T-cell (primary cell): ENCODE results near the gene SLC25A45. TPM values are rescaled to one million over a fixed set of nuclear protein-coding genes. Genes with fewer than 3 reads are reported as not detected.

Experiments used
- ATAC-seq, 4 experiments: fragments of 200-7000 bp in 3 of 4; fragments of 150-1000 bp in 1 of 4; cut with Tn5 transposase; replicated peaks in 1 of 4; 1 replicate in 3 of 4; 2 replicates in 1 of 4; pipeline ENCODE4 v1.10.0; 2021; ENCODE audit warnings: moderate library complexity in 3 of 4, mild to moderate bottlenecking in 2 of 4, moderate number of reproducible peaks in 1 of 4
- CTCF ChIA-PET, 2 donors: fragments of 300-600 bp; sonication (Branson Sonifier 250); formaldehyde crosslinking; loops; one replicate each; lab custom pipeline; 2022; ENCODE audit warnings: antibody characterized with exemption in 2 of 2; lab: Charles Lee
- POLR2A ChIA-PET, 2 donors: fragments of 300-600 bp; sonication (Branson Sonifier 250); formaldehyde crosslinking; loops; one replicate each; lab custom pipeline; 2022; ENCODE audit warnings: antibody characterized with exemption in 2 of 2; lab: Charles Lee
- DNase-seq, 35 experiments: peaks; one replicate each; pipeline versions ENCODE4 v3.0.0 to v3.0.0-alpha.2; 2013 to 2023
- H3K27ac ChIP-seq: one replicate; pipeline ENCODE4 v1.5.1; 2013; ENCODE audit warnings: low read length
- H3K27me3 ChIP-seq, 2 experiments: replicated peaks in 1 of 2; 1 replicate in 1 of 2; 2 replicates in 1 of 2; pipeline versions ENCODE4 v1.6.1 to v1.7.0; 2013; ENCODE audit warnings: low read length in 1 of 2, mixed read lengths in 1 of 2; ENCODE audit not compliant: control insufficient read depth in 2 of 2, insufficient read depth in 2 of 2; ENCODE audit errors: extremely low read depth in 1 of 2
- H3K36me3 ChIP-seq, 2 donors: 1 replicate in 1 of 2; 2 replicates in 1 of 2; pipeline versions ENCODE4 v1.6.1 to v1.7.0; 2013; ENCODE audit warnings: low read length in 1 of 2; ENCODE audit not compliant: control insufficient read depth in 2 of 2, insufficient read depth in 1 of 2; ENCODE audit errors: extremely low read depth in 1 of 2
- H3K4me1 ChIP-seq, 2 experiments: 1 replicate in 1 of 2; 2 replicates in 1 of 2; pipeline versions ENCODE4 v1.6.1 to v1.7.0; 2013; ENCODE audit warnings: low read length in 2 of 2, mixed read lengths in 1 of 2; ENCODE audit not compliant: insufficient read depth in 2 of 2, control insufficient read depth in 1 of 2; ENCODE audit errors: extremely low read depth in 1 of 2
- H3K4me3 ChIP-seq, 2 donors: 1 replicate in 1 of 2; 2 replicates in 1 of 2; pipeline versions ENCODE4 v1.5.1 to v1.7.0; 2013; ENCODE audit warnings: mild to moderate bottlenecking in 2 of 2, low read length in 1 of 2, moderate library complexity in 1 of 2; ENCODE audit not compliant: control insufficient read depth in 1 of 2; ENCODE audit errors: extremely low read depth in 1 of 2
- H3K9me3 ChIP-seq: 2 replicates; pipeline ENCODE4 v1.7.0; 2013
- H3K27ac Mint-ChIP-seq, 2 donors: one replicate each; pipeline ENCODE4 v1.8.0; 2020 to 2021; ENCODE audit warnings: mild to moderate bottlenecking in 2 of 2, mixed read lengths in 2 of 2
- H3K27me3 Mint-ChIP-seq, 2 donors: one replicate each; pipeline ENCODE4 v1.8.0; 2021 to 2022; ENCODE audit warnings: mixed read lengths in 2 of 2
- H3K36me3 Mint-ChIP-seq: one replicate; pipeline ENCODE4 v1.8.0; 2021; ENCODE audit warnings: mixed read lengths
- H3K4me1 Mint-ChIP-seq, 3 donors: one replicate each; pipeline ENCODE4 v1.8.0; 2020 to 2022; ENCODE audit warnings: mixed read lengths in 3 of 3, mild to moderate bottlenecking in 1 of 3
- H3K4me3 Mint-ChIP-seq, 3 donors: one replicate each; pipeline ENCODE4 v1.8.0; 2020 to 2022; ENCODE audit warnings: mild to moderate bottlenecking in 3 of 3, mixed read lengths in 3 of 3, moderate library complexity in 3 of 3
- H3K9me3 Mint-ChIP-seq, 3 donors: one replicate each; pipeline ENCODE4 v1.8.0; 2020 to 2022; ENCODE audit warnings: mixed read lengths in 3 of 3
- WGBS: methylation state at CpG from one replicate; pipeline ENCODE4 v1.1.5; 2013; ENCODE audit warnings: missing lambda C conversion rate; ENCODE audit not compliant: insufficient coverage; 5-methylcytosine and 5-hydroxymethylcytosine counted together
- total RNA-seq, 35 experiments: library from RNA in 6 of 35; stranded (reverse) in 6 of 35; fragments of 120-200 nt in 1 of 35; gene quantifications; one replicate each; pipeline versions ENCODE4 v1.2.1 to v1.2.4 and lab custom pipeline; 2013 to 2026

SLC25A45 gene
- total RNA-seq, 5 donors from 2014 or later (not counting 1 experiment from before 2014, with no cell fraction given): 18.7 to 72.2 (median 22.6) TPM

DNA sequence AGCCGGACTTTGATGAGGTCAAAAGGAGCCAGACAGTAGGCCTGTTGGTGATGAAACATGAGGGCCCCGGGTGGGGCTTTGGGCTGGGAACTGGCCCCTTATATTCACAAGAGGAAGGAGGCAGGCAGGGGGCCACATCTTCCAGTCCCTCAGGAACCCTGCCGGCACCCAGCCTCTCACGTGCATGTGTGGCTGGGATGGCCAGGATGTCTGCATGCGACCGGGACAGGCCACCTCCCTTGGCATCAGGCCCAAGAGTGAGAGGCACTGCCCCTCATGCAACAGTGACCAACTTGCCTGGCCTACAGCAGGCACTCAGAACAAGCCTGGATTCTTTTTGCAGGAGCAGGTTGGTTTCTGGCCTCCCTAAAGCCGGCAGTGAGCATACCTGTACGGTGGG lies 5.4 kb downstream of the SLC25A45 start:
- no peak for ATAC-seq
- H3K36me3 Mint-ChIP-seq: no peaks in the 10 kb centered on the region
- ChIA-PET POLR2A (no interaction called here), CTCF (no interaction called here)
- Histone ChIP-seq H3K27me3 (no peaks in the 10 kb centered on the region), H3K27ac (no peak overlapping the region), H3K4me1 (peaks cover 0 to 18% of the 10 kb centered on the region in 2 experiments), H3K36me3 (peaks cover 7 to 10% of the 10 kb centered on the region in 2 donors), H3K4me3 (no peak overlapping the region), H3K9me3 (no peaks in the 10 kb centered on the region)
- 93% methylated on average over 6 of the region's 8 CpGs for WGBS
- H3K4me1 Mint-ChIP-seq: peaks cover 9 to 17% (median 12%) of the 10 kb centered on the region in 3 donors
- H3K9me3 Mint-ChIP-seq: no peaks in the 10 kb centered on the region
- no peaks in the 10 kb centered on the region for H3K27me3 Mint-ChIP-seq
- no peak for DNase-seq
- H3K4me3 Mint-ChIP-seq: no peak overlapping the region
- peak overlapping the region in 1 of 2 donors; percentile 71 for H3K27ac Mint-ChIP-seq

GRCh38 chr11:65376138-65376713 lies 6.2 kb downstream of the SLC25A45 start:
- Histone ChIP-seq H3K27me3 (no peaks in the 10 kb centered on the region), H3K27ac (no peak overlapping the region), H3K4me1 (peaks cover 0 to 10% of the 10 kb centered on the region in 2 experiments), H3K36me3 (peaks cover 7 to 10% of the 10 kb centered on the region in 2 donors), H3K9me3 (no peaks in the 10 kb centered on the region), H3K4me3 (no peak overlapping the region)
- peaks cover 4 to 10% (median 6%) of the 10 kb centered on the region in 3 donors for H3K4me1 Mint-ChIP-seq
- H3K9me3 Mint-ChIP-seq: no peaks in the 10 kb centered on the region
- POLR2A ChIA-PET: no interaction called here
- H3K27me3 Mint-ChIP-seq: no peaks in the 10 kb centered on the region
- ATAC-seq: no peak
- H3K4me3 Mint-ChIP-seq: no peak overlapping the region
- WGBS: 94% methylated on average over 15 of the region's 16 CpGs
- H3K36me3 Mint-ChIP-seq: no peaks in the 10 kb centered on the region
- no peak overlapping the region for H3K27ac Mint-ChIP-seq
- no peak for DNase-seq
- CTCF ChIA-PET: interaction anchor here (0.7 to 1.0 kb wide), 2 partner anchors 13 to 172 kb away, joined by 4 read pairs; no protein-coding TSS in a partner anchor

DNA sequence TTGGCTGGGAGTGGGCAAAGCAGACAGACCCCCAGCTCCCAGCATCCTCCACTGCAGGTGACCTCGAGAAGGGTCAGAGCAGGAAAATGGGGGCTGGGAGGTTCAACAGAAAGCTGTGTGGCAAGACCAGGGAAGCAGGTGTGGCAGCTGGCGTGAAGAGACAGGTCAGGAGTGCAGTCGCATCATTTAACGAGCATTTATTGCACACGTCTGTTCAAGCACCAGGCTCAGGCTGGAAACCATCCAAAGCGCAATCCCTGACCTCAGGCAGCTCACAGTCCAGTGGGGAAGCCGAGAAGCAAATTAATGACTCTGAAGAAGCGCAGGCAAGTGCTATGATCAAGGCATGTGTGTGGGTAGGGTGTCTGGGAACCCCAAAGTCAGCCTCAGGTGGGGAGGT lies 7.4 kb downstream of the SLC25A45 start:
- H3K9me3 Mint-ChIP-seq: no peaks in the 10 kb centered on the region
- Histone ChIP-seq H3K4me3 (no peak overlapping the region), H3K36me3 (peaks cover 7% of the 10 kb centered on the region in 2 donors), H3K27me3 (no peaks in the 10 kb centered on the region), H3K9me3 (no peaks in the 10 kb centered on the region), H3K4me1 (no peaks in the 10 kb centered on the region), H3K27ac (no peak overlapping the region)
- no peak overlapping the region for H3K4me3 Mint-ChIP-seq
- no peak for ATAC-seq
- no peaks in the 10 kb centered on the region for H3K36me3 Mint-ChIP-seq
- WGBS: 96% methylated on average over 5 of the region's 8 CpGs
- ChIA-PET CTCF (interaction anchor here in 1 of 2 donors (0.6 kb wide), 1 partner anchor 192 kb away, joined by 3 read pairs; no protein-coding TSS in a partner anchor), POLR2A (no interaction called here)
- DNase-seq: no peak
- no peak overlapping the region for H3K27ac Mint-ChIP-seq
- no peaks in the 10 kb centered on the region for H3K27me3 Mint-ChIP-seq
- peaks cover under 1 to 6% (median 1%) of the 10 kb centered on the region in 3 donors for H3K4me1 Mint-ChIP-seq

DNA sequence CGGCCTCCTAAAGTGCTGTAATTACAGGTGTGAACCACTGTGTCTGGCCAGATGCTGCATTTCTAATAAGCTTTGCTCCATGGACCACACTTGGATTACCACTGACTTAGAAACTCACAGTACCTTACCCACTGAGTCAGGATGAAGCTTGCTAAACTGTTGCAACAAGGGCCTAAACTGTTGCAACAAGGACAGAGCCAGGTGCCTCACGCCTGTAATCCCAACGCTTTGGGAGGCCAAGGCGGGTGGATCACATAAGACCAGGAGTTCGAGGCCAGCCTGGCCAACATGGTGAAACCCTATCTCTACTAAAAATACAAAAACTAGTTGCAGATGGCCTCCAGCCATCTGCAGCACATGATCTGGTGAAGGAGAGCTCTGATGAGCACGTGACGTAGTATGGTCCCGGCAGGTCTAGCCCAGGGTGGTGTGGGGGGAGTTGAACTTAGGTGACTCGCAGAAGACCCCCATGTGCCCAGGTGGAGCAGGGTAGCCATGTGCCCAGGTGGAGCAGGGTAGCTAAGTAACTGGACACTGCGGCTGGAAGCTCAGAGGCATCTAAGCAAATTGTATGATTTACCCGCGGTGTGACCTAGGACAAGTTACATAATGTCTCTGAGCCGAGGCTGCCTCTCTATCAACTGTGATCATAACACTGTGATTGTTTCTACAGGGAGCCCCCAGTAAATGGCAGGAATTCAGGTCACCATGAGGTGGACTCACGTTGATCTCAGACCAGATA lies 8.4 kb downstream of the SLC25A45 start:
- no peaks in the 10 kb centered on the region for H3K27me3 ChIP-seq
- peak overlapping the region in 1 of 2 donors; percentile 66 for H3K27ac Mint-ChIP-seq

GRCh38 chr11:65370659-65371049 lies 11.8 kb downstream of the SLC25A45 start:
- no peaks in the 10 kb centered on the region for H3K36me3 Mint-ChIP-seq
- CTCF ChIA-PET: interaction anchor here in 1 of 2 donors (0.7 kb wide), 1 partner anchor 140 kb away, joined by 3 read pairs; no protein-coding TSS in a partner anchor

More for the DNA sequence above, 8.4 kb downstream of the SLC25A45 start:
- Histone ChIP-seq H3K4me1 (no peaks in the 10 kb centered on the region), H3K36me3 (no peaks in the 10 kb centered on the region), H3K9me3 (no peaks in the 10 kb centered on the region), H3K4me3 (no peak overlapping the region), H3K27ac (no peak overlapping the region)
- POLR2A ChIA-PET: interaction anchor here in 1 of 2 donors (0.5 kb wide), 1 partner anchor 1278 kb away, joined by 3 read pairs; no protein-coding TSS in a partner anchor
- DNase-seq: no peak
- 94% methylated on average over 8 of the region's 14 CpGs for WGBS
- CTCF ChIA-PET: no interaction called here
- ATAC-seq: no peak
- peaks cover 0 to 3% (median 0%) of the 10 kb centered on the region in 3 donors for H3K4me1 Mint-ChIP-seq
- no peak overlapping the region for H3K4me3 Mint-ChIP-seq
- H3K27me3 Mint-ChIP-seq: no peaks in the 10 kb centered on the region
- no peaks in the 10 kb centered on the region for H3K36me3 Mint-ChIP-seq
- no peaks in the 10 kb centered on the region for H3K9me3 Mint-ChIP-seq

DNA sequence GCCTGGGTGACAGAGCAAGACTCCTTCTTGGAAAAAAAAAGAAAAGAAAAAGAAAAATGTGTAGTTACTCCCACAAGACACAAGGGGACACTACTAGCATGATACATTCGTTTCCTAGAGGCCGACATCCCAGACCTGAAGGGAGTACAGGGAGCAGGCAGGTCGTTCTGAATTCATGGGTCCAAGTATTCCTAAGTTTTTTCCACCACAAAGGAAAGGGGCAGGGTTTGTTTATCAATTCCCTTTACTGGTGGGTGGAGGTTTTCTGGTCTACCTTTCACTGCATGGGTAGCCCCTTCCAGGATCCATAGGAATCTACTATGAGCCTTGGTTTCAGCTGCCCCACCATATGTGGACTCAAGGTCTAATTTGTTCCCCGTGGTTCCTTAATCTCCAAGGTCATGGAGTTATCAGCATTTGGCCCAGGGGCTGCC lies 16.1 kb downstream of the SLC25A45 start:
- Histone ChIP-seq H3K4me1 (peaks cover 0 to 5% of the 10 kb centered on the region in 2 experiments), H3K36me3 (no peaks in the 10 kb centered on the region), H3K27me3 (no peaks in the 10 kb centered on the region), H3K4me3 (no peak overlapping the region), H3K9me3 (no peaks in the 10 kb centered on the region), H3K27ac (no peak overlapping the region)
- no peak overlapping the region for H3K27ac Mint-ChIP-seq
- WGBS: 20% methylated on average over 1 of the region's 4 CpGs
- CTCF ChIA-PET: interaction anchor here in 1 of 2 donors (1.4 to 1.7 kb wide), 2 partner anchors 141 to 142 kb away, joined by 6 to 7 read pairs; no protein-coding TSS in a partner anchor
- peaks cover 3 to 6% (median 4%) of the 10 kb centered on the region in 3 donors for H3K4me1 Mint-ChIP-seq
- POLR2A ChIA-PET: no interaction called here
- no peaks in the 10 kb centered on the region for H3K9me3 Mint-ChIP-seq
- no peaks in the 10 kb centered on the region for H3K27me3 Mint-ChIP-seq
- H3K4me3 Mint-ChIP-seq: no peak overlapping the region
- peak in 5 of 35 experiments; percentile 22 to 76 (median 30) for DNase-seq
- ATAC-seq: peak; percentile 67 to 80 (median 72)
- H3K36me3 Mint-ChIP-seq: no peaks in the 10 kb centered on the region

More at GRCh38 chr11:65370659-65371049, 11.8 kb downstream of the SLC25A45 start:
- DNase-seq (no peak), ATAC-seq (no peak)
- Mint-ChIP-seq H3K4me1 (peaks cover 0 to 3% (median 2%) of the 10 kb centered on the region in 3 donors), H3K27me3 (no peaks in the 10 kb centered on the region), H3K9me3 (no peaks in the 10 kb centered on the region), H3K4me3 (no peak overlapping the region), H3K27ac (no peak overlapping the region)
- no peaks in the 10 kb centered on the region for H3K27me3 ChIP-seq
- H3K36me3 ChIP-seq: no peaks in the 10 kb centered on the region
- no peak overlapping the region for H3K27ac ChIP-seq
- peaks cover 0 to 5% of the 10 kb centered on the region in 2 experiments for H3K4me1 ChIP-seq
- POLR2A ChIA-PET: interaction anchor here in 1 of 2 donors (0.6 kb wide), 1 partner anchor 127 kb away, joined by 3 read pairs; no protein-coding TSS in a partner anchor
- WGBS: 87% methylated on average over 6 of the region's 6 CpGs
- no peaks in the 10 kb centered on the region for H3K9me3 ChIP-seq
- H3K4me3 ChIP-seq: no peak overlapping the region
